Measurements from ENCODE around the gene PSMD6.

The PSMD6 gene

DNA sequence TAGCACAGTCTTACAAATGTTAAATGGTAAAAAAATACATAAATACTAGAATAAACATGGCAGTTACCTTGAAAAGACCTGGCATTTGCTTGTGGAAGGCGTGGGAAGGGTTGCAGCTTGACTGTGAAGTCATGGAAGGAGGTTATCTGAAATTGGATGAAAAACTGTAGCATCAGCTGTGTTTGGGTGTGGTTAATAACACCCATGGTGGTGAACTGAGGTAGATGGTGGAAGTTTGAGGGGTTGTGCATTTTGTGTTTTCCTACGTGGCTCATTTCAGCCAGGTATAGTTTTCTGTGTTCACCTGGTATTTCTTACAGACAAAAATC is 46.5 kb downstream of the PSMD6 start:
- TF ChIP-seq, protein P1, sequence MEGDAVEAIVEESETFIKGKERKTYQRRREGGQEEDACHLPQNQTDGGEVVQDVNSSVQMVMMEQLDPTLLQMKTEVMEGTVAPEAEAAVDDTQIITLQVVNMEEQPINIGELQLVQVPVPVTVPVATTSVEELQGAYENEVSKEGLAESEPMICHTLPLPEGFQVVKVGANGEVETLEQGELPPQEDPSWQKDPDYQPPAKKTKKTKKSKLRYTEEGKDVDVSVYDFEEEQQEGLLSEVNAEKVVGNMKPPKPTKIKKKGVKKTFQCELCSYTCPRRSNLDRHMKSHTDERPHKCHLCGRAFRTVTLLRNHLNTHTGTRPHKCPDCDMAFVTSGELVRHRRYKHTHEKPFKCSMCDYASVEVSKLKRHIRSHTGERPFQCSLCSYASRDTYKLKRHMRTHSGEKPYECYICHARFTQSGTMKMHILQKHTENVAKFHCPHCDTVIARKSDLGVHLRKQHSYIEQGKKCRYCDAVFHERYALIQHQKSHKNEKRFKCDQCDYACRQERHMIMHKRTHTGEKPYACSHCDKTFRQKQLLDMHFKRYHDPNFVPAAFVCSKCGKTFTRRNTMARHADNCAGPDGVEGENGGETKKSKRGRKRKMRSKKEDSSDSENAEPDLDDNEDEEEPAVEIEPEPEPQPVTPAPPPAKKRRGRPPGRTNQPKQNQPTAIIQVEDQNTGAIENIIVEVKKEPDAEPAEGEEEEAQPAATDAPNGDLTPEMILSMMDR (conservative IDR thresholded peaks at IDR 0.05), result no peak
- TF ChIP-seq ZFX (IDR thresholded peaks at IDR 0.05), result no peak
- H3K27ac ChIP-seq, result no peak overlapping the region

DNA sequence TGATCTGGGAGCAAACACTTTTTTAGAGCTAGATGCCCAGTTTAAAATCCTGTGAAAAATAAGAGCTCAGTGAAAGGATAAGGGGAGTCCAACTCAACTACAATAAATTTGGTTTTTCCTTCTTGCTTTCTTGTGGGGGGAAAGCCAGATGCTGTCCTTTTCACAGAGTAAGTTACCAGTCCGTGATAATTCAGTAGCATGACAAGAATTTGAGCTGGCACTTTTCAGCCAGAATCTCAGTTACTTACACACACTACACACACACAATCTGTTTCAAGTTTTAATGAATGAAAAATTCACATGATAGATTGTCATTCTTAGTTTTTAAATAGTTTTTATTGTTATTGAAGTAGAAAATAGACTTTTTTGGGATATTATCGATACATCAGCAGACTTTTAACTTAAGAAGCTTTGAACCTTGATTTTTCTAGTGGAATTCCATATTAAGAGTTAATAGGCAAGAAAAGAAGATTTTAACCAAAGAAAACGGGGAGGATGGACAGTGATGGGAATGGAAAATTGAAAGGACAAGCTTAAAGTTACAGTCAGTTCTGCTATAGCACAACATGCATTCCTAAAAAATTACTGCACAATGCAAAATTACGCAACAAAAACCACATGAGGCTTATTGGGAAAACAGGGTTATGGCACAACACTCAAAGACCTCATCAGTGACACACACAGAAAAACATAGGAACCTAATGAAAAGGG is 47.0 kb downstream of the PSMD6 start:
- no peak overlapping the region for H3K27ac ChIP-seq
- TF ChIP-seq, protein P1 (conservative IDR thresholded peaks at IDR 0.05), result no peak
- TF ChIP-seq ZFX (IDR thresholded peaks at IDR 0.05), result no peak

DNA sequence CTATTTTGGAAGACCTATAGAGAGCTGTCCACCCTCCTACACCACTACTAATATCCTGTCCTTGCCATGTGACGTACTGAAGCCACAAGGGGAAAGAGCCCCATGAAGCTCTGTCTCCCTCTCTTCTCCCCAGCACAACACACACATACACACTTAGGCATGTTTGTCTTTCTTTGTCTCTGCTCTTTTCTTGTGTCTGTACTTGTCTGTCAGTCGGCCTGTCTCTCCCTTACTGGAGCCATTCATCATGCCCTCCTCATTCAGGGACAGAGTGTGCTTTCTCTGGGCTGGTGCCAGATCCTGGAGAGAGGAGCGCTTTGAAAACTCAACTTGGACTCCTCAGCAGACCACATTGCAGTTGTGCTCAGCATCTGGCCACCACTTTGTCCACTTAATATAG is 47.6 kb downstream of the PSMD6 start:
- no peak overlapping the region for H3K27ac ChIP-seq
- TF ChIP-seq, protein P1 (conservative IDR thresholded peaks at IDR 0.05), result no peak
- TF ChIP-seq ZFX (IDR thresholded peaks at IDR 0.05), result no peak

DNA sequence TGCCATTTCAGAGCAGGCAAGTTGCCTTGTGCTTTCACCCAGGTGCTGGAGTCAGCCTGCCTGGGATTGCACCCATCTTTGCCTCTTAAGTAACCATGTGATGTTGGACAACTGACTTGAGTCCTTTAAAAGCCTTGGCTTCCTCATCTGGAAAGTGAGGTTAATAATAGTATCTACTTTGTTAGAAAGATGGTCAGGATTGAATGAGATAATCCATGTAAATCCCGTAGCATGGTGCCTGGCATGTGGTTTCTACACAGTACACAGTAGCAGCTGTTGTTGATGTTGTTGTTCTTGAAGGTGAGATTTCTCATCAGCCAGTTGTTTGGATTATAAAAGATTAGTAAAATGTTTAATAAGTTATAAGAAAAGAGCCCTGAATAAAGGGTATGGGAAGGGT is 48.8 kb downstream of the PSMD6 start:
- H3K27ac ChIP-seq, result no peak overlapping the region
- no peak for TF ChIP-seq ZFX (IDR thresholded peaks at IDR 0.05)
- TF ChIP-seq, protein P1 (conservative IDR thresholded peaks at IDR 0.05), result no peak

DNA sequence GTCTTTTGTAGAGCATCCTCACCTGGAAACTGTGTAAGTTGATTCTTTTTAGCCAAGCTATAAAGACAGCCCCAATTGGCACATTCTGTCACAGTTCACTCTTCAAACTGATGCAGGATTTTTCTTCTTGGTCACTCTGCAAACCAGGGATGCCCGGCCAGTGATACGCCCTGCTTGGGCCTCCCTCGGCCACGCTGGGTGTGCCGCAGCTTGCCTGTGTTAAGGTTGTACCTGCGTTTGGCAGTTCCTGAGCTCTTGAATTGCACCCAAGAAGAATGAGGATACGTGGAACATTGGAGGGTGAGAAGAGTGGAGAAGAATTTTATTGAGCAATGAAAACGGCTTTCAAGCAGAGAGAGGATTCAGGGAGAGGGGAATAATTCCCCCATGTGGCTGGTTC is 49.9 kb downstream of the PSMD6 start:
- no peak overlapping the region for H3K27ac ChIP-seq
- TF ChIP-seq ZFX (IDR thresholded peaks at IDR 0.05), result no peak
- TF ChIP-seq, protein P1 (conservative IDR thresholded peaks at IDR 0.05), result no peak

DNA sequence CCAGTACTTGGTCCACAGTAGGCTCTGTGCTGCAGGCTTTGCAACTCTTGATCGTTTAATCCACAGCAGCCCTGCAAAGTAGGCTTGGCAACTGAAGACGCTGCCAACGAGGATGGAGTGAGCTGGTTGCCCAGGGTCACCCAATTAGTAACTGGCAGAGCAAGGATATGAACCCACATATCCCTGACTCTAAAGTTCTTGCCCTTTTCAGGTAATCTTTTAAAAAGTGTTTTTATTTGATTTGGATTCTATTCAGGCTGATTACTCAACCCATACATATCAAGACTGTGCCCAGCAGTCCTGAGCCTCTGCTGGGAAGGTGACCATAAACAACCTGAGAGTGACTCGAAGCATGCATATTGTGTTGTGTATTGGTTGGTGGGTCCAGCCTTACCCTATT is 50.3 kb downstream of the PSMD6 start:
- no peak for TF ChIP-seq ZFX (IDR thresholded peaks at IDR 0.05)
- TF ChIP-seq, protein P1 (conservative IDR thresholded peaks at IDR 0.05), result no peak
- H3K27ac ChIP-seq, result no peak overlapping the region

DNA sequence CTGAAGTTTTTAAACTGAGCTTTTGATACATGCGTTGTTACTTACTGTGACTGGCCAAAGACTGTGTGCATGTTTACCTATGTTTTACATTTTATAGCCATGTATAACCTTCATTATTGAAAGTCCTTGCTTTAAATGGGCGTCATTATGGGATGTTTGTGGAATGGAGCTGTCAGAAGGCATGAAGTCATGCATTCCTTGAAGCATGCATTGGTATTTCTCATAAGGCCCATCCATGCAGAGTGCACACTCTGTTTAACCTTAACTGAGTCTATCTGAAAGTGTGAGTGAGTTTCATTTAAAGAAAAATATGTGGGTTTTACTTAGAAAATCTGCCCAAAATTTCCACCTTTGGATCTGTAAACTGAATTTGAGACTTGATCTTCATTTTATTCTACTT is 51.1 kb downstream of the PSMD6 start:
- TF ChIP-seq ZFX (IDR thresholded peaks at IDR 0.05), result no peak
- TF ChIP-seq, protein P1 (conservative IDR thresholded peaks at IDR 0.05), result no peak
- H3K27ac ChIP-seq, result no peak overlapping the region

All from C4-2B (cell line).